Stimulated activated effector memory CD8-positive, alpha-beta T cell treated with anti-CD3 and anti-CD28 coated beads, Interleukin-12 subunit alpha, Interleukin-12 subunit beta, amount 100 ng/mL, for 72 hours (primary cell): Measurements from ENCODE around the gene RBFOX1.

Experiments used
- ATAC-seq: fragments of 150-1000 bp; cut with Tn5 transposase; 2 replicates; pipeline ENCODE4 v1.10.0; 2021
- DNase-seq, 2 donors: peaks; one replicate each; pipeline ENCODE4 v3.0.0; 2021 to 2022; ENCODE audit warnings: low spot score in 2 of 2
- H3K27ac Mint-ChIP-seq: one replicate; pipeline ENCODE4 v1.8.0; 2022; ENCODE audit warnings: mild to moderate bottlenecking, mixed read lengths
- H3K36me3 Mint-ChIP-seq: one replicate; pipeline ENCODE4 v1.8.0; 2022; ENCODE audit warnings: mild to moderate bottlenecking, mixed read lengths
- H3K4me1 Mint-ChIP-seq: one replicate; pipeline ENCODE4 v1.8.0; 2022; ENCODE audit warnings: mixed read lengths
- H3K4me3 Mint-ChIP-seq: one replicate; pipeline ENCODE4 v1.8.0; 2022; ENCODE audit warnings: mild to moderate bottlenecking, mixed read lengths
- H3K9me3 Mint-ChIP-seq: one replicate; pipeline ENCODE4 v1.8.0; 2022; ENCODE audit warnings: mixed read lengths

RBFOX1 gene

GRCh38 chr16:7689234-7689633 lies 356.6 kb downstream of the RBFOX1 start:
- Mint-ChIP-seq H3K9me3 (peaks cover 13% of the 10 kb centered on the region), H3K4me3 (no peak overlapping the region), H3K4me1 (no peaks in the 10 kb centered on the region), H3K27ac (no peak overlapping the region), H3K36me3 (no peaks in the 10 kb centered on the region)
- DNase-seq: no peak
- ATAC-seq: no peak

- H3K36me3 Mint-ChIP-seq: no peaks in the 10 kb centered on the region
- ATAC-seq: no peak
- no peak overlapping the region for H3K4me3 Mint-ChIP-seq
- H3K4me1 Mint-ChIP-seq: no peaks in the 10 kb centered on the region
- H3K27ac Mint-ChIP-seq: no peak overlapping the region
- no peak for DNase-seq
- peaks cover 17% of the 10 kb centered on the region for H3K9me3 Mint-ChIP-seq
These were observed 358.9 kb downstream of the RBFOX1 start for GRCh38 chr16:7691533-7691932.

- H3K36me3 Mint-ChIP-seq: no peaks in the 10 kb centered on the region
- DNase-seq (no peak), ATAC-seq (no peak)
- peaks cover 5% of the 10 kb centered on the region for H3K9me3 Mint-ChIP-seq
- no peak overlapping the region for H3K4me3 Mint-ChIP-seq
- no peak overlapping the region for H3K27ac Mint-ChIP-seq
- no peaks in the 10 kb centered on the region for H3K4me1 Mint-ChIP-seq
These were observed 371.0 kb downstream of the RBFOX1 start for GRCh38 chr16:7703672-7704071.

DNA sequence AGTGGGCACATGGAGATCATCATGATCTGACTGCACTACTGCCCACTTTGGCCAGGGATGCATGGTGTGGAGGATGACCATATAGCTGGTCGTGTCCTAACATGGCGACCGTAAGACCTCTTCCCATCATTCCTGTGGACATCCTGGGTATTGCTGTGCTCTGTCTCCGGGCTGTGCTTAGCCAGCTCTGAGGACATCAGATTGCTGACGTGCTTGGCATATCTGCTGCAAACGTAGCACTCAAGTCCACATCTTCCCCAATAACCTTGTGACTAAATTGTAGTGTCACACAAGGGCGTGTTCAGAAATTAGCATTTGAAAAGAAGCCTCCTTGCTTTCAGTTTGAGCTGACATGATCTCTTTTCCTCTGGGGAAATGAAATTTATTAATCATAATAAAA lies 373.2 kb downstream of the RBFOX1 start:
- Mint-ChIP-seq H3K4me1 (no peaks in the 10 kb centered on the region), H3K9me3 (peaks cover 11% of the 10 kb centered on the region), H3K4me3 (no peak overlapping the region), H3K27ac (no peak overlapping the region), H3K36me3 (no peaks in the 10 kb centered on the region)
- no peak for DNase-seq
- ATAC-seq: no peak

GRCh38 chr16:7709186-7709585 lies 376.5 kb downstream of the RBFOX1 start:
- Mint-ChIP-seq H3K27ac (no peak overlapping the region), H3K36me3 (no peaks in the 10 kb centered on the region), H3K9me3 (peaks cover 11% of the 10 kb centered on the region), H3K4me1 (no peaks in the 10 kb centered on the region), H3K4me3 (no peak overlapping the region)
- DNase-seq: no peak
- ATAC-seq: no peak

GRCh38 chr16:7713244-7713643 lies 380.6 kb downstream of the RBFOX1 start:
- H3K27ac Mint-ChIP-seq: no peak overlapping the region
- no peak overlapping the region for H3K4me3 Mint-ChIP-seq
- DNase-seq (no peak), ATAC-seq (no peak)
- peaks cover 8% of the 10 kb centered on the region for H3K9me3 Mint-ChIP-seq
- no peaks in the 10 kb centered on the region for H3K36me3 Mint-ChIP-seq
- no peaks in the 10 kb centered on the region for H3K4me1 Mint-ChIP-seq

GRCh38 chr16:7714775-7715174 lies 382.1 kb downstream of the RBFOX1 start:
- ATAC-seq (no peak), DNase-seq (no peak)
- no peaks in the 10 kb centered on the region for H3K9me3 Mint-ChIP-seq
- no peak overlapping the region for H3K27ac Mint-ChIP-seq
- H3K4me3 Mint-ChIP-seq: no peak overlapping the region
- no peaks in the 10 kb centered on the region for H3K36me3 Mint-ChIP-seq
- H3K4me1 Mint-ChIP-seq: no peaks in the 10 kb centered on the region

DNA sequence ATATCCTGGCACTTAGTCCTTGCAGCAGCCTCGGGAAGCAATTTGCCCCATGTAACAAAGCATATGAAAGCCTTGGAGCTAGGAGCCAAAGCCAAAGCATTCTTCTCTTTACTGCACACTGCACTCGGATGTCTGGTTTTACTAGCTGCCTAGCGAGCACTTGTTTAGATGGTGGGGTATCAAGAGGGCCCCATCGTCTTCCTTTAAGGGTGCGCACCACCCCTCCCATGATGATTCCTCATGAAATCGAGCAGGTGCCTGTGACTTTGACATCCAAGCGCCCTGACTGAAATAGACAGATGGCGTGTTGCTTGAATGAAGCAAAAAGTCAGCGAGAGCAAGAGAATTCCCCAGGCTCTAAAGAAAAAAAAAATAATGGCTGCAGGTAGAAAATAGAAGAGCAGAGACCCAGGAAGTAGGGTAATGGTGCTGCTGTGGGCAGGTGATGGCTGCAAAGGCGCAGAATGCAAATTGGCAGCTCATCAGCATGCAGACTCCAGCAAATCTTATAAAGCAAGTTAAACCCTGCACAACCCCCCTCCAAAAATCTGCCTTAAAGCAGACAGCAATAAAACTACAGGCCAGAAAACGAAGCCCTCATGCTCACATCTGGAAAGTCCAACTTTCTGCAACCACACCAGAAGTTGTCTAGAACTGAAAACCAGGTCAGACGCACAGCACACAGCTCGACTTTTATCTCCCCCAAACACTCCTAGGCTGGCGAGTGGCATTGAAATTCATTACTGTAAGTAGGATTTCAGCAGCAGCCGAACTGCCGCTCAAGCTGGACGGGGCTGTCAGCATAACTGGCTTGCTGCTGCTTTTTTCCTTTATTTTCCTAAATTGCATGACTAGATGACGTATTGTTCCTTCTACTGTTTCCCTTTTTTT lies 384.3 kb downstream of the RBFOX1 start:
- Mint-ChIP-seq H3K4me1 (no peaks in the 10 kb centered on the region), H3K27ac (no peak overlapping the region), H3K9me3 (peaks cover 6% of the 10 kb centered on the region), H3K36me3 (no peaks in the 10 kb centered on the region), H3K4me3 (no peak overlapping the region)
- no peak for DNase-seq
- no peak for ATAC-seq

- no peak overlapping the region for H3K4me3 Mint-ChIP-seq
- ATAC-seq: no peak
These were observed 390.1 kb downstream of the RBFOX1 start for GRCh38 chr16:7722761-7723160.

DNA sequence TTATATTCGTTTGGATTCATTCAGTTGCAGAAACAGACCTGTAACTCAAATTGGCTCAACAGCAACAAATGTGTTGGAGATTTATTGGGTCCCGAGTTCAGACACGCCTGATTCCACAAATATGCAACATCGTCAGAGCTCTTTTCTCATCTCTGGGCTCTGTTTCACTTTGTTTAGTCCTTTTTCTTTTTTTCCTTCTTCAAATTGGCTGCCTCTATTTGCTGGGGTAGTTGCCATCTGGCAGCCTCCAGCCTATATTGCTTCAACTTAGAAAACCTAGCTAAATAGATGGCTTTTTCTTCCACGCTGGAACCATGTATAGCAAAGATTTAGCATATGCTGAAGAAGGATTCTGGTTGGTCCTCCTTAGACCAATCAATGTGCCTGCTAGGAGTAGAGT lies 398.5 kb downstream of the RBFOX1 start:
- no peak overlapping the region for H3K27ac Mint-ChIP-seq
- H3K4me1 Mint-ChIP-seq: no peaks in the 10 kb centered on the region
- H3K36me3 Mint-ChIP-seq: no peaks in the 10 kb centered on the region
- DNase-seq (no peak), ATAC-seq (no peak)
- peaks cover 3% of the 10 kb centered on the region for H3K9me3 Mint-ChIP-seq
- no peak overlapping the region for H3K4me3 Mint-ChIP-seq

More at GRCh38 chr16:7722761-7723160, 390.1 kb downstream of the RBFOX1 start:
- Mint-ChIP-seq H3K36me3 (no peaks in the 10 kb centered on the region), H3K4me1 (no peaks in the 10 kb centered on the region), H3K9me3 (peaks cover 13% of the 10 kb centered on the region), H3K27ac (no peak overlapping the region)
- no peak for DNase-seq

DNA sequence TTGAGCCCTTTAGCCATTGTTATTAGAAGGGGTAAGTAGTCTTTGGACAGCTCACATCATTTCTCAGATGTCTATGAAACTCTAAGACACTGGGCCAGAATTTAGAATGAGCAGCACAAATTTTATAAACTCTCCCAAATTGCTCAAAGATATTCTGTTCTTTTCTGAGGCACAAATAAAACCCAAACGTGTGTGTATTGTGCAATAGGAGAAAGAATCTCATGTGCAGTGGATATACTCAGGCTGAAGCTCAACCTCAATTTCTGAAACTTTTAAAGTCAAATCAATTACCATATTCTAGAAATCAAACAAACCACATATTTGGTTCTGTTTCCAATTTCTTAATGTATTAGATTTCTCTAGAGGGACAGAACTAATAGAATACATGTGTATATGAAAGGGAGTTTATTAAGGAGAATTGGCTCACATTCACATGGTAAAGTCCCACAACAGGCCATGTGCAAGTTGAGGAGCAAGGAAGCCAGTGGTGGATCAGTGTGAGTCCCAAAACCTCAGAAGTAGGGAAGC lies 403.6 kb downstream of the RBFOX1 start:
- Mint-ChIP-seq H3K4me1 (no peaks in the 10 kb centered on the region), H3K4me3 (no peak overlapping the region), H3K27ac (no peak overlapping the region), H3K9me3 (peaks cover 5% of the 10 kb centered on the region), H3K36me3 (no peaks in the 10 kb centered on the region)
- DNase-seq (no peak), ATAC-seq (no peak)

DNA sequence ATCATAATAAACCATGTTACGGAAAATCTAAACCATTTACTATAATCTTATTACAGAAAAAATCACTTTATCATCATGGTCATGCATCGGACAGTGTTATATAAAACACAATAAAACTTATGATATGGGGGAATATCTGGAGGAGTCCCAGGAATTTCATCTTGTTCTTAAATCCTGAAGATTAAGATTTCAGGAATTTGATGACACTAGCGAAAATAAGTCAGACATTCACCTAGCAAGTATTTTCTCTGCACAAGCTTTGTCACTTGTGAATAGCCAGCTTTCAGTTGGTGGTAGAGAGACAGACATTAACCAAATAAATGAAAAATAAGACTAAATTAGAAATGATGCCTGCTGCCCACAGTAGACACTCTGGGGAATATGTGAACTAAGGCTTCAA lies 410.0 kb downstream of the RBFOX1 start:
- no peak overlapping the region for H3K27ac Mint-ChIP-seq
- peaks cover 8% of the 10 kb centered on the region for H3K9me3 Mint-ChIP-seq
- no peaks in the 10 kb centered on the region for H3K4me1 Mint-ChIP-seq
- no peak overlapping the region for H3K4me3 Mint-ChIP-seq
- ATAC-seq: no peak
- H3K36me3 Mint-ChIP-seq: no peaks in the 10 kb centered on the region
- no peak for DNase-seq

- Mint-ChIP-seq H3K4me1 (no peaks in the 10 kb centered on the region), H3K4me3 (no peak overlapping the region), H3K9me3 (peaks cover 8% of the 10 kb centered on the region), H3K27ac (no peak overlapping the region), H3K36me3 (no peaks in the 10 kb centered on the region)
- DNase-seq (no peak), ATAC-seq (no peak)
These were observed 412.1 kb downstream of the RBFOX1 start for GRCh38 chr16:7744546-7745264.

GRCh38 chr16:7745276-7745675 lies 412.6 kb downstream of the RBFOX1 start:
- no peak overlapping the region for H3K27ac Mint-ChIP-seq
- no peak for DNase-seq
- peaks cover 5% of the 10 kb centered on the region for H3K9me3 Mint-ChIP-seq
- H3K36me3 Mint-ChIP-seq: no peaks in the 10 kb centered on the region
- no peaks in the 10 kb centered on the region for H3K4me1 Mint-ChIP-seq
- no peak overlapping the region for H3K4me3 Mint-ChIP-seq
- ATAC-seq: no peak

GRCh38 chr16:7746941-7747340 lies 414.3 kb downstream of the RBFOX1 start:
- DNase-seq (no peak), ATAC-seq (no peak)
- Mint-ChIP-seq H3K36me3 (no peaks in the 10 kb centered on the region), H3K4me1 (no peaks in the 10 kb centered on the region), H3K27ac (no peak overlapping the region), H3K9me3 (peaks cover 6% of the 10 kb centered on the region), H3K4me3 (no peak overlapping the region)

GRCh38 chr16:7748522-7748921 lies 415.9 kb downstream of the RBFOX1 start:
- Mint-ChIP-seq H3K4me1 (no peaks in the 10 kb centered on the region), H3K9me3 (peaks cover 5% of the 10 kb centered on the region), H3K36me3 (no peaks in the 10 kb centered on the region), H3K27ac (no peak overlapping the region), H3K4me3 (no peak overlapping the region)
- DNase-seq (no peak), ATAC-seq (no peak)
